Posterior cingulate gyrus (tissue), 11 donors: ENCODE results near the gene LTV1.
A peak's percentile ranks its signal among the peaks of the same experiment; 100 is the strongest.
"Not testable (repeated sequence)": the region's sequence is repeated elsewhere in the genome, so short reads cannot be mapped to it uniquely, and the experiment has no call there.

Experiments used
- DNase-seq, 10 donors: peaks; one replicate each; pipeline versions ENCODE4 v3.0.0 to v3.0.0-alpha.2; 2020 to 2021; ENCODE audit warnings: mixed read lengths in 3 of 10
- intact Hi-C: fragments of 100-400 bp; cut with DNase I; formaldehyde crosslinking; loops from one replicate; pipeline ENCODE4 v1.15.1; 2023

Gene LTV1, protein sequence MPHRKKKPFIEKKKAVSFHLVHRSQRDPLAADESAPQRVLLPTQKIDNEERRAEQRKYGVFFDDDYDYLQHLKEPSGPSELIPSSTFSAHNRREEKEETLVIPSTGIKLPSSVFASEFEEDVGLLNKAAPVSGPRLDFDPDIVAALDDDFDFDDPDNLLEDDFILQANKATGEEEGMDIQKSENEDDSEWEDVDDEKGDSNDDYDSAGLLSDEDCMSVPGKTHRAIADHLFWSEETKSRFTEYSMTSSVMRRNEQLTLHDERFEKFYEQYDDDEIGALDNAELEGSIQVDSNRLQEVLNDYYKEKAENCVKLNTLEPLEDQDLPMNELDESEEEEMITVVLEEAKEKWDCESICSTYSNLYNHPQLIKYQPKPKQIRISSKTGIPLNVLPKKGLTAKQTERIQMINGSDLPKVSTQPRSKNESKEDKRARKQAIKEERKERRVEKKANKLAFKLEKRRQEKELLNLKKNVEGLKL

GRCh38 chr6:143842902-143843676 is at the start of gene LTV1:
Gene LTV1, plus strand, starts transcription at chr6:143843338. Its CDS starts 140 bp downstream, at chr6:143843478.
- intact Hi-C loops: loop anchor here (5.0 to 10.0 kb wide), 3 partner anchors 166 to 268 kb away; partner anchors contain the start of genes PHACTR2 and SF3B5
- DNase-seq: peak; percentile 95 to 100 (median 98)

GRCh38 chr6:143796551-143796950 is 46.6 kb upstream of the LTV1 start:
- intact Hi-C loops, DNase-seq: not testable (repeated sequence)

- DNase-seq, intact Hi-C loops: not testable (repeated sequence)
These were observed 44.7 kb upstream of the LTV1 start for GRCh38 chr6:143798487-143798886.

GRCh38 chr6:143802833-143803565 is 40.1 kb upstream of the LTV1 start:
- intact Hi-C loops: no loop called here
- DNase-seq: no peak

- intact Hi-C loops: no loop called here
- no peak for DNase-seq
These were observed 39.2 kb upstream of the LTV1 start for GRCh38 chr6:143803769-143804568.

- intact Hi-C loops: no loop called here
- DNase-seq: no peak
These were observed 38.3 kb upstream of the LTV1 start for GRCh38 chr6:143804835-143805239.

DNA sequence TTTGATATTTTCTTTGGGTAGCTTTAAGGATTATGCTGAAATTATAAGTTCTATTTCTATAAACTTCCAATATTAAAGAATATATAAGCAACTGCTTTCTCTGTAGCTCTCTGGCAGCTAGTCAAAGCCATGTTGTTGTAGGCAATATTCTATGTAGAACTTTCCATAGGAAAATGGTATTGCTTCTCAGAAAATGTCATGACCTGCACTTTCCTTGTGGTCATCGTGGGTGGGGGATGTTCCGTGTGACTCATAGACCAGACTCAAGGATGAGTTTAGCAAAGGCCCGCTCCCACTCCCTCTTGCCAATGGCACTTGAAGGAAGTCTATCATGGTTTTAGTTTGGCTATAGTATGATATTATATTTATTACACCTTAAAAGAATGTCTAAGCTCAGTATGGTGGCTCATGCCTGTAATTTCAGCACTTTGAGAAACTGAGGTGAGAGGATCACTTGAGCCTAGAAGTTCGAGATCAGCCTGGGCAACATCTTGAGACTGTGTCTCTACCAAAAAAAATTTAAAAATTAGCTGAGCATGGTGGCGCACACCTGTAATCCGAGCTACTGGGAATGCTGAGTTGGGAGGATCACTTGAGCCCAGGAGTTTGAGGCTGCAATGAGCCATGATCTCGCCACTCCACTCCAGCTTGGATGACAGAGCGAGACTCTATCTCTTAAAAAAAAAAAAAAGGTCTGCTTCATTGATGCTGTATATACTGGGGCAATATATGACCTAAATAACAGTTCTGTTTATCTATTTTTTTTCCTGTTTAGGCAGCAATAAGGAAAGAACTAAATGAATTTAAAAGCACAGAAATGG is 36.6 kb upstream of the LTV1 start:
- intact Hi-C loops: no loop called here
- DNase-seq: no peak

- intact Hi-C loops: no loop called here
- DNase-seq: no peak
These were observed 35.9 kb upstream of the LTV1 start for GRCh38 chr6:143807103-143807772.

DNA sequence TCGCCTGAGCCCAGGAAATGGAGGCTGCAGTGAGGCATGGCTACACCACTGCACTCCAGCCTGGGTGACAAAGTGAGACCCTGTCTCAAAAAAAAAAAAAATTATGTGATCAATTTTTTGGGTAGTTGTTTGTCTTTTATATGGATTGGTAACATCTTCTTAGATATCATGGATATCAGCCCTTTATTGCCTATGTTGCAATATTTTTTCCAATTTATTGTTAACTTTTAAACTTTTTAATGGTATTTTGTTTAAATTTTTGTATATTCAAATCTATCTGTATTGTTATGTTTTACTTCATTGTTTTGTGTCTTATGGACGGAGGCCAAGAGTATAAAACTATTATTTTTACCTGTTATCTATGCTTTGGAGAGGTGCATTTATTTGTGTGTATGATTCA is 32.4 kb upstream of the LTV1 start:
- intact Hi-C loops: no loop called here

DNA sequence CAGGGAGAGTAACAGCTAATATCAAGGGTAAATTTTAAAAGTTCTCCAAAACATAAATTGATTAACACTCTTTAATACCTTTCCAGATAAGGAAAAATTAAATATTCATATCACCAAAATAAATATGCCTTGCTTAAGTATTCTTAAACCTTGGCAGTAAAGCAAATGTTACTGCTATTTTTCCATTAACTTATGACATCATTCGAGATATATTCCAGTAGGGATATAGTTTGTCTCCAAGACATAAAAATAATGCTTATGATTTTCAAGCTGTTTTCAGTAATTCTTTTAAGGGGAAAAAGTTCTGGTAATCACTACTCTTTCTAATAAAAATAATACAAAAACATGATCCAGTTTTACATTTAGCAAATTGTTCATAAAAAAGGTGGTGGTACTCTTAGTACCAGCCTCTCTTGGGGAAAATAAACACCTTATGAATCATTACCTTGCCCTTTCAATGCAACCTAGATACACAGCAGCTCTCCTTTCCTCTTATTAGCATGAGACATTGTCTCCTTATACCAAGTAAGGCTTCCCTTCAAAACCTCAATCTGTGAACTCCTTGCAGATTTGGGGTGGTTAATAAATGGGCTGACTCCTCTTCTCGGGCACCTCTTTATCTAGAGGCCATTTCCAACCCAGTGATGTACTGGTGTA is 31.5 kb upstream of the LTV1 start:
- no peak for DNase-seq
- intact Hi-C loops: no loop called here

More for the DNA sequence above, 32.4 kb upstream of the LTV1 start:
- DNase-seq: no peak

- DNase-seq: no peak
- intact Hi-C loops: no loop called here
These were observed 25.5 kb upstream of the LTV1 start for GRCh38 chr6:143817621-143818020.

- intact Hi-C loops: no loop called here
- no peak for DNase-seq
These were observed 21.8 kb upstream of the LTV1 start for GRCh38 chr6:143821359-143821758.

DNA sequence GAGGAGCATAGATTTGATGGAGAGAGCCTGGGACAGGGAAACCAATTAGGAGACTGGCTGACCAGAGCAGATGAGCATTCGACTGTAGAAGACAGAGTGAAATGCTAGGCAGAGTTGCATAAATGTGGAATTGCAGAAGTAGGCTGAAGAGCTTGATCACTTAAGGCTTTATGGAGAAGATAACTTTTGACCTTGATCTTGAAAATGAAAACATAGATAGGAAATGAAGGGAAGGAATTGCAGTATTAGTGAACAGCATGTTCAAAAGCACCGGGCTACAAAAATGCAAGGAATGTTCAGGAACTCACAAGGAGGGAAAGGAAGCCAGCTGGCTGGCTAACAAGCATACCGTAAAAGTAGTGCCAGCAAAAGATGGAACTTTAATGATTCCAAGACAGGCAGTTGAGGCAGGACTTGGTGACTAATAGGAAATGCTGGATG is 20.5 kb upstream of the LTV1 start:
- intact Hi-C loops: no loop called here
- no peak for DNase-seq

GRCh38 chr6:143823548-143823947 is 19.6 kb upstream of the LTV1 start:
- intact Hi-C loops: no loop called here
- DNase-seq: no peak

DNA sequence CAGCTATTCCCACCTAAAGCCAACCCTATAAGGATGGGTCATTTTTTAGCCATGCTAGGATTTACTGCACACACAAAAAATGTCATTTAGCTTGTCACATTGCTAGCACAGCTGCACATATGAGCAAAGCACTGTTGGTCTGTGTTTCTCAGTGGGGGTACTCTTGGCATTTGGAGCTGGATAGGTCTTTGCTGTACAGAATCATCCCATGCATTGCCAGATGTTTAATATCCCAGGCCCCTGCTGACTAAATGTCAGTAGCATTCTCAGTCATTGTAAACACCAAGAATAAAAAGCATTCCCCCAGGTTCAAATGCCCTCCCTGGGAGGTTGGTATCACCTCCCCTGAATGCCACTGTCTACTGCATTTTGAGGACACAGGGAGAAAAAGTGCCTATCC is 14.6 kb upstream of the LTV1 start:
- no peak for DNase-seq
- intact Hi-C loops: no loop called here

- no peak for DNase-seq
- intact Hi-C loops: no loop called here
These were observed 7.0 kb upstream of the LTV1 start for GRCh38 chr6:143836150-143836549.

DNA sequence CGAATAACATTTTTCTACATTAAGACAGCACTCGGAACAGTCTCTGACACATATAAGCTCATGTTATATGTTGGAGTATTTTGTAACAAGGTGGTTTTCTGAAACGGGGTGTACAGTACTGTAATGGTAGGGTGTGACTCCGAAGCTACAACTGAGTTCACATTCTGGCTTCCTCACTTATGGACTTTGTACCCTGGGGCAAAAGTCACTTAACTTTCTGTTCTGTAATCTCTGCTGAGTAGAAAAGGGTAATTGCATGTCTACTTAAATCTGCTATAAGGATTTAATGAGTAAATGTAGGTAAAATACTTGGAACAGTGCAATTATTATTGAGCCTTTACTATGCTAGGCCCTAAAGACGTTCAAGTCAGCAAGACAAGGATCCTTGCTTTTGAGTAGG is 4.7 kb upstream of the LTV1 start:
- intact Hi-C loops: no loop called here

DNA sequence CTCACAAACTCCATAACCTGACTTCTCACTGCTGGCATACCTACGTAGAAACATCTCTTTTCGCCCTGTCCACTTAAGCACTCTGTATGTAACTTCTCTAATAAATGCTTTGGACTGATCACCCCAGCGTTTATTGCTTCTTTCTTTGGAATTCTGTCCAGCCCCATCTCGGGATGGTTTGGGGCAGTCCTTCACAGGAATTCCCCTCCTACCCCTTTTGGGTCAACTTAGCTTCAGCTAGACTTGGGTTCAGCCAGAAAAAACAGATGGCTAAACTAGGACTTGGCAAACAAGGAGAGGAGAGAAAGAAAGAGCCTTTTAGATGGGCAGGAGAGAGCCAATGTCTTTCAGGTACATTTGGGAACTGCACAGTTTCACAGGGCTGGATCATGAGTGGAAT is 3.9 kb upstream of the LTV1 start:
- intact Hi-C loops: no loop called here
- DNase-seq: no peak

More for the DNA sequence above, 4.7 kb upstream of the LTV1 start:
- DNase-seq: no peak
